Neuronal stem cell (in vitro differentiated cells): ENCODE results near the gene KCNQ1.
A peak's percentile ranks its signal among the peaks of the same experiment; 100 is the strongest.

Experiments
- DNase-seq: peaks from one replicate; pipeline ENCODE4 v3.0.0-alpha.2; 2013; ENCODE audit warnings: low spot score
- H2AFZ ChIP-seq: one replicate; pipeline ENCODE4 v1.6.1; 2013; ENCODE audit warnings: mild to moderate bottlenecking, low read length, inconsistent platforms
- H2AK5ac ChIP-seq: 2 replicates; pipeline ENCODE4 v1.6.1; 2013; ENCODE audit warnings: low read depth, mild to moderate bottlenecking, inconsistent platforms, low read length, moderate library complexity, mixed read lengths
- H2BK120ac ChIP-seq: 2 replicates; pipeline ENCODE4 v1.6.1; 2013; ENCODE audit warnings: low read depth, mild to moderate bottlenecking, inconsistent platforms, low read length, moderate library complexity, mixed read lengths
- H2BK12ac ChIP-seq: one replicate; pipeline ENCODE4 v1.6.1; 2013; ENCODE audit warnings: low read length, inconsistent platforms
- H2BK15ac ChIP-seq: 2 replicates; pipeline ENCODE4 v1.6.1; 2013; ENCODE audit warnings: mild to moderate bottlenecking, low read length, inconsistent platforms, mixed read lengths
- H2BK5ac ChIP-seq: one replicate; pipeline ENCODE4 v1.6.1; 2013; ENCODE audit warnings: inconsistent platforms, mild to moderate bottlenecking, low read length, moderate library complexity
- H3K14ac ChIP-seq: one replicate; pipeline ENCODE4 v1.6.1; 2013; ENCODE audit warnings: low read length, inconsistent platforms
- H3K18ac ChIP-seq: 2 replicates; pipeline ENCODE4 v1.6.1; 2013; ENCODE audit warnings: low read length, inconsistent platforms
- H3K23ac ChIP-seq: 2 replicates; pipeline ENCODE4 v1.6.1; 2013; ENCODE audit warnings: low read depth, mild to moderate bottlenecking, mixed read lengths, low read length, inconsistent platforms; ENCODE audit not compliant: poor library complexity
- H3K27ac ChIP-seq: replicated peaks from 3 replicates; pipeline ENCODE4 v1.5.1; 2013; ENCODE audit warnings: low read length, inconsistent platforms
- H3K27me3 ChIP-seq, 3 experiments: 2 replicates each; pipeline ENCODE4 v1.6.1; 2013; ENCODE audit warnings: low read length in 3 of 3, mild to moderate bottlenecking in 2 of 3, inconsistent platforms in 1 of 3, low read depth in 1 of 3, mixed read lengths in 1 of 3, moderate library complexity in 1 of 3; ENCODE audit not compliant: control insufficient read depth in 3 of 3, insufficient read depth in 3 of 3
- H3K36me3 ChIP-seq, 2 donors: replicated peaks in 1 of 2; 2 replicates each; pipeline ENCODE4 v1.6.1; 2013; ENCODE audit warnings: low read length in 2 of 2; ENCODE audit not compliant: control insufficient read depth in 2 of 2, insufficient read depth in 2 of 2
- H3K4ac ChIP-seq: 2 replicates; pipeline ENCODE4 v1.6.1; 2013; ENCODE audit warnings: inconsistent platforms, mild to moderate bottlenecking, low read length, moderate library complexity
- H3K4me1 ChIP-seq, 2 donors: 1 replicate in 1 of 2; 2 replicates in 1 of 2; pipeline ENCODE4 v1.6.1; 2013; ENCODE audit warnings: low read length in 2 of 2, low read depth in 1 of 2; ENCODE audit not compliant: control insufficient read depth in 2 of 2, insufficient read depth in 1 of 2
- H3K4me2 ChIP-seq: one replicate; pipeline ENCODE4 v1.6.1; 2013; ENCODE audit warnings: mild to moderate bottlenecking, low read length, inconsistent platforms; ENCODE audit not compliant: insufficient read depth, poor library complexity, severe bottlenecking
- H3K4me3 ChIP-seq, 2 donors: 2 replicates each; pipeline ENCODE4 v1.5.1; 2013; ENCODE audit warnings: low read length in 2 of 2, mild to moderate bottlenecking in 2 of 2, inconsistent platforms in 1 of 2, moderate library complexity in 1 of 2
- H3K79me1 ChIP-seq: one replicate; pipeline ENCODE4 v1.6.1; 2013; ENCODE audit warnings: low read depth, mild to moderate bottlenecking, inconsistent platforms, low read length, moderate library complexity
- H3K9ac ChIP-seq: one replicate; pipeline ENCODE4 v1.6.1; 2013; ENCODE audit warnings: mild to moderate bottlenecking, low read depth, low read length, inconsistent platforms; ENCODE audit not compliant: poor library complexity
- H3K9me3 ChIP-seq, 2 donors: replicated peaks in 1 of 2; 2 replicates each; pipeline versions ENCODE3 to v1.6.1; 2013; ENCODE audit warnings: low read length in 2 of 2, mild to moderate bottlenecking in 2 of 2, inconsistent platforms in 1 of 2, low read depth in 1 of 2, mixed read lengths in 1 of 2, moderate library complexity in 1 of 2; ENCODE audit not compliant: control insufficient read depth in 2 of 2, insufficient read depth in 1 of 2
- H4K8ac ChIP-seq: one replicate; pipeline ENCODE4 v1.6.1; 2013; ENCODE audit warnings: low read depth, mild to moderate bottlenecking, inconsistent platforms, low read length, moderate library complexity
- H4K91ac ChIP-seq: one replicate; pipeline ENCODE4 v1.6.1; 2013; ENCODE audit warnings: low read length, low read depth, mild to moderate bottlenecking, inconsistent platforms; ENCODE audit not compliant: poor library complexity
- WGBS, 2 donors: extraction: QIAGEN DNeasy Blood & Tissue Kit; methylation state at CpG; one replicate each; pipeline ENCODE4 v1.1.7; 2013; ENCODE audit warnings: missing lambda C conversion rate in 2 of 2, mixed read lengths in 1 of 2; ENCODE audit not compliant: insufficient read length in 2 of 2, insufficient replicate concordance in 1 of 2; ENCODE audit errors: extremely low coverage in 2 of 2; 5-methylcytosine and 5-hydroxymethylcytosine counted together

KCNQ1 gene

DNA sequence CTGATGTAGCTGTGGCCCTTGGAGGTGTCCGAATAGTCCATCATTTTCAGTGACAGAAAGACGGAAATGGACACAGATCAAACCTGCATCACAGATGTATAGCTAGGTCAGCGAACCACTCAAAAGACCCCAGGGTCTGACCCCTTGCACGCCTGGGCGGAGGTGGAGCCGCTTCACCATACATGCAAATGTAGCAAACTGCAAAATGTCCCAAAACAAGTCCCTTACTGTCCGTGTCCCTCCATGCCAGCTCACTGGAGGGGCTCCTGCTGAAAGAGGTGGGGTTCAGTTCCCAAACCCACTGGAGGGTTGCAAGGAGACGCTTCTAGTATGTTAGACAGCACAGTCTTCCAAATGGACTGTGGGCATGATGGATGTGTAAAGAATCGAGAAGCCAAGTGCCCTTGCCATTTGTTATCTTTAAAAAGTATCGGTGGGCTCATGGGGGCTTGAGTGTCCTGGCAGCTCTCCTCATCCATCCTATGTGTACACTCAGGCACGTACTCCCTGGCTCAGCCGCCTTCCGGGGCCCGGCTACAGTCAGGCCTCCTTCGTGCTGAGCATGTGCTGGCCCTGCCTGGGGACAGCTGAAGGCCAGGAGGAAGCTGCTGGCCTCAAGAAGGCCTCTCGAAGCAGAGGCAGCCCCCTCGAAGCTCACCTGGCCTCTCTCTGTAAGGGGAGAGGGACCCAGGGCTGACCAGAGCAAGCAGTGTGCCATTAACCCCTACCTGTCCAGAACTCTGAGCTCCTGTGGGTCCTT, 275.2 kb downstream of the KCNQ1 start:
- Histone ChIP-seq H3K9me3 (peaks cover 0 to 4% of the 10 kb centered on the region in 2 donors), H3K9ac (peak overlapping the region; percentile 9), H3K23ac (no peak overlapping the region), H3K79me1 (peaks cover 2% of the 10 kb centered on the region), H2BK12ac (no peak overlapping the region), H3K36me3 (no peaks in the 10 kb centered on the region), H2AFZ (no peak overlapping the region), H4K91ac (no peak overlapping the region), H3K18ac (peak overlapping the region; percentile 92), H3K4me1 (peaks cover 13 to 28% of the 10 kb centered on the region in 2 donors), H4K8ac (no peak overlapping the region), H3K14ac (no peak overlapping the region), H2AK5ac (peak overlapping the region; percentile 88), H3K27me3 (peaks cover 0 to 97% (median 70%) of the 10 kb centered on the region in 3 experiments), H2BK5ac (no peak overlapping the region), H3K4me3 (no peak overlapping the region), H3K27ac (no peak overlapping the region), H3K4ac (no peak overlapping the region), H2BK15ac (peak overlapping the region; percentile 50), H3K4me2 (no peak overlapping the region), H2BK120ac (no peak overlapping the region)
- no CpG with 5 or more reads among the region's 17 CpGs for WGBS, 2 donors
- DNase-seq = no peak

DNA sequence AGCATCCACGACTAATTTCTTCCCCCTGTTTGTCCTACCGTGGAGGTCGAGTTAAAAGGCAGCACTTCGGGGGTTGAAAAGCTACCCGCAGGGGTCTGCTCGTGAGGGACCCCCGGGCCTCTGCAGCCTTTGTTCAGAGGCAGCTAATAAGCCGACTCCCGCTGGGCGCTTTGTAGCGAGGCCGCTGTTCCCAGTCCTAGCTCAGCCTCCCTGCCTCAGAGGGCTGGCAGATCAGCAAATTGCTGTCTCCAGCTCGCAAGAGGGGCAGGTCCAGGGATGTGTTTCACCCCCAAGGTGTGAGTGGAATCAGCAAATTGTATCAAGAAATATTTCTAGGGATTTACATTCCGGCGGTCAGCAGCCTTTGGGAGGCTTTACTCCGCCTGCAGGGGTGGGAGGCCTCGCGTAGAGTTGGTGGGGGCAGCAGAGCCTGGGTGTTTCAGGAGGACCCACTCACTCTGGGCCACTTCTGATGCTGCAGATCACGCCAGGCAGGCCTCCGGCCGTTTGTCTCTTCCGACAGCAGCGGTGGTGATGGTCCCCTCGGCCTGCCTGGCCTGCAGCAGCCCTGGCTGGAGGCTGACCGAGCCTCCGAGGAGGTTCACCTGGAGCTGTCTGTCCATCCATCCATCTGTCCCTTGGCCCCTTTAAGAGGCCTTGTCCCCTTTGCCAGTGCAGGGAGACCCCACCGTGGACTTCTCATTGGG, 276.6 kb downstream of the KCNQ1 start:
- H3K9ac ChIP-seq = peak overlapping the region; percentile 13
- peaks cover 13 to 28% of the 10 kb centered on the region in 2 donors for H3K4me1 ChIP-seq
- peak overlapping the region; percentile 11 for H3K18ac ChIP-seq
- H3K27me3 ChIP-seq = peaks cover 0 to 95% (median 63%) of the 10 kb centered on the region in 3 experiments
- peak overlapping the region; percentile 85 for H2AK5ac ChIP-seq
- peak overlapping the region; percentile 35 for H3K4me2 ChIP-seq
- H3K4ac ChIP-seq = no peak overlapping the region
- no peak overlapping the region for H2BK5ac ChIP-seq
- no peak overlapping the region for H3K27ac ChIP-seq
- no peaks in the 10 kb centered on the region for H3K36me3 ChIP-seq
- WGBS, 2 donors = no CpG with 5 or more reads among the region's 27 CpGs
- H3K4me3 ChIP-seq = no peak overlapping the region
- no peak overlapping the region for H3K23ac ChIP-seq
- peak overlapping the region; percentile 80 for H2BK12ac ChIP-seq
- H2BK15ac ChIP-seq = peak overlapping the region; percentile 69
- no peak overlapping the region for H2BK120ac ChIP-seq
- peaks cover 2% of the 10 kb centered on the region for H3K79me1 ChIP-seq
- no peak overlapping the region for H2AFZ ChIP-seq
- no peak overlapping the region for H4K8ac ChIP-seq
- peak; percentile 90 for DNase-seq
- no peak overlapping the region for H4K91ac ChIP-seq
- H3K14ac ChIP-seq = no peak overlapping the region
- peaks cover 0 to 4% of the 10 kb centered on the region in 2 donors for H3K9me3 ChIP-seq

GRCh38 chr11:2722955-2723354, 278.1 kb downstream of the KCNQ1 start:
- no peak for DNase-seq
- Histone ChIP-seq H2BK5ac (no peak overlapping the region), H3K27ac (no peak overlapping the region), H3K4me2 (no peak overlapping the region), H3K27me3 (peaks cover 0 to 95% (median 50%) of the 10 kb centered on the region in 3 experiments), H3K79me1 (peaks cover 2% of the 10 kb centered on the region), H3K36me3 (no peaks in the 10 kb centered on the region), H2AFZ (no peak overlapping the region), H3K9ac (no peak overlapping the region), H2BK15ac (no peak overlapping the region), H3K4me3 (no peak overlapping the region), H3K4me1 (peaks cover 13 to 28% of the 10 kb centered on the region in 2 donors), H4K8ac (no peak overlapping the region), H2AK5ac (peak overlapping the region; percentile 85), H2BK120ac (no peak overlapping the region), H4K91ac (no peak overlapping the region), H3K23ac (peak overlapping the region; percentile 26), H3K4ac (no peak overlapping the region), H3K9me3 (peaks cover 0 to 16% of the 10 kb centered on the region in 2 donors), H2BK12ac (no peak overlapping the region), H3K18ac (peak overlapping the region; percentile 79), H3K14ac (no peak overlapping the region)
- WGBS, 2 donors = no CpG with 5 or more reads among the region's 15 CpGs

- Histone ChIP-seq H3K27ac (no peak overlapping the region), H3K9me3 (peaks cover 0 to 18% of the 10 kb centered on the region in 2 donors), H3K36me3 (no peaks in the 10 kb centered on the region), H2BK12ac (no peak overlapping the region), H2AK5ac (peak overlapping the region; percentile 49), H3K27me3 (peaks cover 0 to 95% (median 38%) of the 10 kb centered on the region in 3 experiments), H3K4me2 (no peak overlapping the region), H3K23ac (no peak overlapping the region), H4K8ac (no peak overlapping the region), H2BK120ac (no peak overlapping the region), H3K14ac (peak overlapping the region; percentile 73), H2BK15ac (peak overlapping the region; percentile 33), H4K91ac (no peak overlapping the region), H2AFZ (no peak overlapping the region), H3K79me1 (peaks cover 2% of the 10 kb centered on the region), H3K4ac (no peak overlapping the region), H3K4me1 (peaks cover 13 to 26% of the 10 kb centered on the region in 2 donors), H2BK5ac (no peak overlapping the region), H3K18ac (peak overlapping the region; percentile 66), H3K4me3 (no peak overlapping the region), H3K9ac (no peak overlapping the region)
- no CpG with 5 or more reads among the region's 16 CpGs for WGBS, 2 donors
- no peak for DNase-seq
Observed at GRCh38 chr11:2724104-2724503, 279.3 kb downstream of the KCNQ1 start.
